EL (cell line): Measurements from ENCODE around the gene MRPL2.
A peak's percentile ranks its signal among the peaks of the same experiment; 100 is the strongest.

Experiments
- DNase-seq: peaks from one replicate; pipeline ENCODE4 v3.0.0-alpha.2; 2016

MRPL2 gene

DNA sequence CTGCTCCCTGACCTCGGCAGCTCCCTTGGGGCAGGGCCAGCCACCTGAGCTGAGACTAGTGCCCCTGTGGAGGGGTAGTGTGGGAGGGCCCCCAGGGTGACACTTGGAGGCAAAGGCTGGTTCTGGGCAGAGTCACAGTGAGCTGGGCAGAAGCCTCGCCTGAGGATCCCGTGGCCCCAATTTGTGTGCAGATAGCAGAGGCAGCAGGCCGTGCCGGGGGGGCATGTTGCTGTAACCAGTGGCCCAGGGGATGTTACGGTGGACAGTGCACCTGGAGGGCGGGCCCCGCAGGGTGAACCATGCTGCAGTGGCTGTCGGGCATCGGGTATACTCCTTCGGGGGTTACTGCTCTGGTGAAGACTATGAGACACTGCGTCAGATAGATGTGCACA is 42.3 kb downstream of the MRPL2 start:
- DNase-seq: no peak

- DNase-seq: no peak
These were observed 42.9 kb downstream of the MRPL2 start for GRCh38 chr6:43016176-43016942.

DNA sequence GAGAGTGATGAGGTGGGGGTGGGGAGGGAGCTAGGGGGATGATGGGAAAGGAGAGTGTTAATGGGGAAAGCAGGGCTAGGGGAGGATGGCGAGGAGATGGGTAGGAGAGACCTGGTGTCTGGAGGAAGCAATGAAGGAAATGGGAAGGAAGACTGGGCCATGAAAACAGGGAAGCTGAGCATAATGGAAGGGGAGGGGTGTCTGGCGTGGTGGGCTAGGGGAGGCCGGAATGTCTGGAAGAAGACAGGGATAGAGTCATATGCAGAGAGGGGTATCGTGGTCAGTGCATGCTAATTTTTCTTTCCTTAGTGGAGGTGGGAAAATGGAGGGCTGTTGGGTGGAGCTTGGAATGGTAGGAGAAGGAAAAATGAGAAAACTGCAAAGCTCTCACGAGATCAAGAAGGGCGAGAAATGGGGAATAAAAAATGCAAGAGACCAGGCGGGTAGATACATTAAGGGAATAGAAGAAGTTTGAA is 44.8 kb downstream of the MRPL2 start:
- peak; percentile 45 for DNase-seq

DNA sequence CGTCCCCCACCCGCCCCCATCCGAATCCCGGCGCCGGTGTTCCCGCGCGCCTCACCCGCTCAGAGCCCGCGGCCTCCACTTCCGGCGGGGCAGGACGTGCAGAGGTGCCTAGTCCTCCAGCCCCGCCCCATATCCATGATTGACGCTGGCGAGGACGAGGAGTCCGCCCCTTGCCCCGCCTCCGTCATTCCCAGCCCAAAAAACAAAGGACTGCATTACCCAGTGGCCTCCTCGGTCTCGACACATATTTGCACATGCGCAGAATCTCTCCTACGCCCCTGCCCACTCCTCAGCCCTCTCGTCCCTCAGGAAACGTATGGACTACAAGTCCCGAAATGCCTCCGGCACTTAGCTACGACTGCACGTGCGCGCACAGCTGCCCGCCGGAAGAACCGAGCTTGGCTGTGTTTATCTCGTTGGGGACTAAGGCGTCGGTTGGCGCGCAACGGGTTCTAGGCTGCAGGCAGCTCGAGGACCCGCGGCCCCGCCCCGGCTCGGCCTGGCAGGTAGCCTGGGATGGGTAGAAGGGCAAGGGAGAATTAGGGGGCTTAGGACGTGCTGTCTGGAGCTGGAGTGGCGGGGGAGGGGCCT is 45.3 kb downstream of the MRPL2 start, which contains the start of the genes KLHDC3 and MEA1:
Gene KLHDC3, plus strand, starts transcription at position 407 of the 591 bp plus-strand sequence. CDS start 2,944 bp downstream, outside the sequence.
Gene MEA1, minus strand, starts transcription at position 104 of the 591 bp plus-strand sequence. CDS start 133 bp downstream, outside the sequence.
- DNase-seq: peak; percentile 100

- DNase-seq: peak; percentile 66
These were observed 46.0 kb downstream of the MRPL2 start for GRCh38 chr6:43013097-43013842.

- no peak for DNase-seq
These were observed 46.9 kb downstream of the MRPL2 start for GRCh38 chr6:43012364-43012763.

DNA sequence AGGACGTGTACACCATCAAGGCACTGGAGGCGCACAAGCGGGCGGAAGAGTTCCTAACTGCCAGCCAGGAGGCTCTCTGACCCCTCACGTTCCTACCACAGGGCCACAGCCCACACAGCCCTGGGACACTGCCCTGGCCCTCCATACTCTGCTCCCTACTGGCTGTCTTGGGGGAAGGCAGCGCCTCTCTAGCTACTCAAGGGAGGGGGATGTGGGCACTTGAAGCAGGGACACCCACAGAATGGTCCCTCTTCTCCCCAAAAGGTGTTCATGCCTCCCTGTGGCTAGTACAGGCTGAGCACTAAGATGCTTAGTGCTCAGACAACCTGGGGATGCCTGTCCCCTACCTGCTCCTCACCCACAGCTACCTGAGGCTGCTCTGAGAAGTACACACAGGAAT is 48.0 kb downstream of the MRPL2 start:
- no peak for DNase-seq

GRCh38 chr6:43009124-43009523 is 50.1 kb downstream of the MRPL2 start:
- DNase-seq: peak; percentile 32

DNA sequence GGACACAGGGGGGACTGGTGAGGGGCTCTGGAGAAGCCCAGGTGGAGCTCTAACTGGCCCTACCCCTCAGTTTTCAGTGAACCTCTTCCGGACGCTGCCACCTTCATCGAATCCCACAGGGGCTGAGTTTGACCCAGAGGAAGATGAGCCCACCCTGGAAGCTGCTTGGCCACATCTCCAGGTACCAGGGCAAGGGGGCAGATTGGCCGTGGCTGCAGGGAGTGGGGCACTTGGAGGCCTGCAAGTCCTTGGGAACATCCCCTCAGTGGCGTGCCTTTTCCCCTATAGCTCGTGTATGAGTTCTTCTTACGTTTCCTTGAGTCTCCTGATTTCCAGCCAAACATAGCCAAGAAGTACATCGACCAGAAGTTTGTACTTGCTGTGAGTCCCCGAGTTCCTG is 52.1 kb downstream of the MRPL2 start:
- DNase-seq: no peak

GRCh38 chr6:43006251-43006650 is 53.0 kb downstream of the MRPL2 start:
- no peak for DNase-seq

- DNase-seq: no peak
These were observed 53.4 kb downstream of the MRPL2 start for GRCh38 chr6:43005844-43006243.
